GM20000 (cell line): Measurements from ENCODE around the gene FAM50A.

ENCODE experiments used
- DNase-seq: peaks from one replicate; pipeline ENCODE4 v3.0.0; 2012; ENCODE audit warnings: low spot score
- TF ChIP-seq, protein P1 (sequence below): IDR thresholded peaks from 2 replicates; pipeline ENCODE4 v1.5.1; 2012; ENCODE audit warnings: mild to moderate bottlenecking, control low read depth; ENCODE audit errors: extremely low read depth, missing control alignments

Gene FAM50A

DNA sequence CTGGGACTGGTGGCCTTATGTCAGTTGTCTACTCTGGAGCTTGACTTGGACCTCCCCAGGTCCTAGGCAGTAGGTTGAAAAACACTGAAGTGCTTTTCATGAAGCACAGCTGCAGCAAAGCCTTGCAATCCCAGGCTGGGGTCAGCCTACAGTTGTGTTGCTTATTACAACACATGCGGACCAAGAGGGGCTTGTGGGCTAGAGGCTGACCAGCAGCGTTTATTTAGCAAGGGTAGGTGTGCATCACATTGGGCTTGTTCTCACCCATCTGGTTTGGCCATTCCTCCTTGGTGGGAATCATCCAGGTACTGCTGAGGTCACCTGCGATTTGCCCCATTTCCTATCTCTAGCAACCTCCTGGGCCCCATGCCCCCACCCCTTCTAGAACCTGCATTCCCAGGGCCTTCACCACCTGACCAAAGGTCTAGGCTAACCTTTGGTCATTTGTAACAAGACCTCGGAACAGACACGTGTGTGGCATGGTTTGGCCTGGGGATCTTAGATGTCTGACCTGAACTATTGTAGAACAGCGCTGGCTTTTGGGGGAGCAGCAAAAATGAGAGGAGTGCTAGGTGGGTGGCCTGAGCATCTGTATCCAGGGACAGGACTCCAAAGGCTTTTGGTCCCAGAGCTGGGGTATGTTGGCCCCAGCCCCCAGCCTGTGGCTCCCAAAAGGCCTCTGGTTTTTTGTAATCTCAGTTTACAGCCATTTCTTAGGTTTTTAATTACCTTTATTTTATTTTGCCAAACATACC is 42.7 kb upstream of the FAM50A start:
- TF ChIP-seq, protein P1, sequence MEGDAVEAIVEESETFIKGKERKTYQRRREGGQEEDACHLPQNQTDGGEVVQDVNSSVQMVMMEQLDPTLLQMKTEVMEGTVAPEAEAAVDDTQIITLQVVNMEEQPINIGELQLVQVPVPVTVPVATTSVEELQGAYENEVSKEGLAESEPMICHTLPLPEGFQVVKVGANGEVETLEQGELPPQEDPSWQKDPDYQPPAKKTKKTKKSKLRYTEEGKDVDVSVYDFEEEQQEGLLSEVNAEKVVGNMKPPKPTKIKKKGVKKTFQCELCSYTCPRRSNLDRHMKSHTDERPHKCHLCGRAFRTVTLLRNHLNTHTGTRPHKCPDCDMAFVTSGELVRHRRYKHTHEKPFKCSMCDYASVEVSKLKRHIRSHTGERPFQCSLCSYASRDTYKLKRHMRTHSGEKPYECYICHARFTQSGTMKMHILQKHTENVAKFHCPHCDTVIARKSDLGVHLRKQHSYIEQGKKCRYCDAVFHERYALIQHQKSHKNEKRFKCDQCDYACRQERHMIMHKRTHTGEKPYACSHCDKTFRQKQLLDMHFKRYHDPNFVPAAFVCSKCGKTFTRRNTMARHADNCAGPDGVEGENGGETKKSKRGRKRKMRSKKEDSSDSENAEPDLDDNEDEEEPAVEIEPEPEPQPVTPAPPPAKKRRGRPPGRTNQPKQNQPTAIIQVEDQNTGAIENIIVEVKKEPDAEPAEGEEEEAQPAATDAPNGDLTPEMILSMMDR: no peak
- DNase-seq: no peak

DNA sequence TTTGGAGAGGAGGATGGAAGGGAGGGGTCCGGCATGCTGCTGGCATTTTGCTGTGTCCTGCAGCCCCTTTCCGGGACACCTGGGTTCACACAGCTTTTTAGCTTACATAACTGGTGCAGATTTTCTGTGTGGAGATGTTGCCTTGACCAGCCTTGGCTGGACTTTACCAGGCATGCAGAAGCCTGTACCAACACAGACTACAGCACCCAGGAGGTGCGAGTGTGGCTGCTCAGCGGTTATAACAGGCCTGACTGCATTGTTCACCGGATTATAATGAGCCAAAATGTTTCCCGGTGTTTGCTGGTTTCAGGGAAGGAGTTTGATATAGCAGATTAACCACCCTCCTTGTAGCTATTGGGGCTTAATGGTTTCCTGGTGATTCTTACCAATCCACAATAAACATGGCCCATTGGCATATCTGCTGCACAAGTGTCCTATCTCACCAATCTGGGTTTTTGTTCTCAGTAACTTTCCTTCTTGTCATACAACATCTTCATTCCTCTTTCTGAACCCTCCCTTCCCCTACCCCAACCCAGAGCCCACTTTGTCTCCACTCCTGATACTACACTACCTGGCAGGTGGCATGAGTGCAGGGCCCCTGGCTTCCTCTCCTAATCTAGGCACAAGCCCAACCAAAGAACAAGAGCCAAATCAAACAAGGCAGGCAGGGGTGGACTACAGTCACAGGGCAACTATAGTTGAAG is 41.9 kb upstream of the FAM50A start:
- no peak for DNase-seq
- TF ChIP-seq, protein P1: no peak

DNA sequence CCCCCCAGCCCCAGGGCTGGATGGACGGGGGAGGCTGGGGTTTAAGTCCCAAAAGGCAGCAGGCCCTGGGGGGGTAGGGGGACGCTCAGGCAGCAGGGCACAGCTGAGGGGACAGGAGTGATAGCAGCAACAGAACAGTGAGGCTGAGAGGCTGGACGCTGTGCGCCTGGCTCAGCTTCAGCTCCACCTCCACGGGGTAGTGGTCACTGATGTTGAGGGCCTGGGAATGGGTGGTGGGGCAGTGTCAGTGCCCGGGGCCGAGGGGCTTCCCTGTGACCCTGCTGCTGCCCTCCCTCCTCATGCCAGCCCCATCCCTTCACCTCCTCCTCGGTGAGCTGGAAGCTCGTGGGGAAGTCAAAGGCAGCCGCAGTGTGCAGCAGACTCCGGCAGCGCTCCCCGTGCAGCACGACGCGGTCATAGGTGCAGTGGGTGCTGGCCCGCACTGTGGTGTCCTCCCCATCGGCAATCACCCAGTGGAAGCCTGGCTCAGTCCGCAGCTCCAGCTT is 41.3 kb upstream of the FAM50A start:
- TF ChIP-seq, protein P1: no peak
- no peak for DNase-seq

DNA sequence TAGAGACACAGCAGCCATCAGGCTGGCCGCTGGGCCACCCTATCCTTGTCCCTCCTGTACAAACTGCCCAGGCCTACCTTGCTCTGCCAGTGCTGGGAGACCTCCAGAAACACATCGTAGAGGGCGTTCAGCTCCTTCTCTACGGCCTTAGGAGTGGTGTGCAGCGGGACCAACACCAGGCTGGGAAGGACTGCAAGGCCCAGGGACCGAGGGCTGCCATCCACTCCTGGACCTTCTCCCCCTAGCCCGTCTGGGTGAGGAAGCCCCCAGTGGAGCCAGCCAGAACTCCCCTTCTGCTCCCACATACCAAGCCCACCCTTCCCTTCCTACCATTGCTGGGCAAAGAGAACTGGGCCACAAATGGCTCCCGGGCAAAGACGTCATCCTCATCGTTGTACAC is 40.7 kb upstream of the FAM50A start:
- DNase-seq: no peak
- TF ChIP-seq, protein P1: no peak

DNA sequence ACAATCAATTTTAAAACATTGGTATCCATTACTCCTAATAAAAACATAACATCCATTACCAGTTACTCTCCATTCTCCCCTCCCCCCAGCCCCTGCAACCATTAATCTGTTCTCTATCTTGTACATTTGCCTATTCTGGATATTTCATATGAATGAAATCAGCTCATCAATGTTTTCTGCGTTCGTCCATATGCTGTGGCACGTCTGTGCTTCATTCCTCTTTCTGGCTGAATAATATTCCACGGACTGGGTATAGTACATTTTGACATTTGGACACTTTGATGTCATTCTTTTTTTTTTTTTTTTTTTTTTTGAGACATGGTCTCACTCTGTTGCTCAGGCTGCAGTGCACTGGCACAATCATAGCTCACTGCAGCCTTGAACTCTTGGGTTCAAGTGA is 40.1 kb upstream of the FAM50A start:
- DNase-seq: no peak
- TF ChIP-seq, protein P1: no peak

DNA sequence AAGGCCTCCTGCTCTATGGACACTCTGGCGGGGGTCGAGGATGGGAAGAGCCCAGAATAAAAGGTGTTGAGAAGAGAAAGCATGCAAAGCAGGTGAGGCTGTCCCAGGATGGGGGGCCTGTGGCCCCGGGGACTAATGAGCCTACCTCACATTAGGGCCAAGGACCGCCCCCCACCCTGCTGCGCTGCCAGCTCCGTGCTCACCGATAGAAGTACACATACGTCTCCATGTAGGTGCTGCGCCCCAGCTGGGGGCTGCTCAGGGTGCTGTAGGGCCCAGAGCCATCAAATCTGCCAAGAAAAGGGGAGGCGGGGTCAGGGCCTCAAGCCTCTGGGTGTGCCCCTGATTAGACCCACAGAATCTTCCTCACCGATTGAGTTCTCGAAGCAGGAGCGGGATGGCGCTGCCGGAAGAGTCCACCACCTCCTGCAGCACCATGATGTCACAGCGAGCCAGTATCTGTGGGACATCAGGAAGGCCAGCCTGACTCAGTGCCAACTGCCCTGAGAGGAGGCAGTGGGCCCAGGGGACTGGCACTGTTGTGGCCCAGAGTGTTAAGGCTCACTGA is 39.2 kb upstream of the FAM50A start:
- DNase-seq: no peak
- TF ChIP-seq, protein P1: no peak

DNA sequence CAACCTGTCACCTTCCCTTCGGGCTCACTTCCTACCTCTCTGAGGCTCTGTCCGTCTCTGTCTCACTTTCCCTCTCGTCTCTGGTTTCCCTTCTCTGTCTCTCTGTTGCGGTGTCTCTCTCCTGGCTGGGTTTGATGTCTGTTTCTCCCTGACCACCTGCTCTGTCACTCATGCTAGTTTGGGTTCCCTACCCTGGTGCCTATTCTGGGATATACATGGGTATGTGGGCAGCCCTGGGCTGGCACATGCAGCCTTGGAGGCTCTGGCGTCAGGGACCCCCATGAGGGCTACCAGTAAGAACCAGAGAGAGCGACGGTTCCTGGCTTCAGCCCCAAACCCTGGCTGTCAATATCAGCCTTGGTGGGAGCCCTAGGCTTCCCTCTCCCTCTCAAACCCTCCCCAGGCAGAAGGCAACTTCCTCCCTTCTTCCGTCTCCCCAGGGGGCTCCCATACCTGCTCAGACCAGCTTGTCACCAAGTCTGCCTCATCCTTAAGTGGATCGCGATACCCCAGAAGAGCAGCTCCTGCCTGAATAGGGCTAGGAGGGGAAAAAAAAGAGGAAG is 35.2 kb upstream of the FAM50A start:
- TF ChIP-seq, protein P1: no peak
- no peak for DNase-seq
